Skin epidermis (tissue), 12 donors: ENCODE results near the gene FAM193B.
A peak's percentile ranks its signal among the peaks of the same experiment; 100 is the strongest.
"Not testable (repeated sequence)": the region's sequence is repeated elsewhere in the genome, so short reads cannot be mapped to it uniquely, and the experiment has no call there.

Experiments
- H3K27ac ChIP-seq, 21 experiments: fragments of 200-600 bp; sonication (generic) in 11 of 21; one replicate each; pipeline ENCODE4 v1.5.0; 2020; ENCODE audit warnings: mild to moderate bottlenecking in 3 of 21, inconsistent platforms in 2 of 21, moderate library complexity in 2 of 21
- H3K4me3 ChIP-seq, 7 experiments: fragments of 200-600 bp; sonication (generic) in 2 of 7; one replicate each; pipeline ENCODE4 v1.5.0; 2020; ENCODE audit warnings: inconsistent platforms in 2 of 7, mild to moderate bottlenecking in 2 of 7, moderate library complexity in 1 of 7

Gene FAM193B

DNA sequence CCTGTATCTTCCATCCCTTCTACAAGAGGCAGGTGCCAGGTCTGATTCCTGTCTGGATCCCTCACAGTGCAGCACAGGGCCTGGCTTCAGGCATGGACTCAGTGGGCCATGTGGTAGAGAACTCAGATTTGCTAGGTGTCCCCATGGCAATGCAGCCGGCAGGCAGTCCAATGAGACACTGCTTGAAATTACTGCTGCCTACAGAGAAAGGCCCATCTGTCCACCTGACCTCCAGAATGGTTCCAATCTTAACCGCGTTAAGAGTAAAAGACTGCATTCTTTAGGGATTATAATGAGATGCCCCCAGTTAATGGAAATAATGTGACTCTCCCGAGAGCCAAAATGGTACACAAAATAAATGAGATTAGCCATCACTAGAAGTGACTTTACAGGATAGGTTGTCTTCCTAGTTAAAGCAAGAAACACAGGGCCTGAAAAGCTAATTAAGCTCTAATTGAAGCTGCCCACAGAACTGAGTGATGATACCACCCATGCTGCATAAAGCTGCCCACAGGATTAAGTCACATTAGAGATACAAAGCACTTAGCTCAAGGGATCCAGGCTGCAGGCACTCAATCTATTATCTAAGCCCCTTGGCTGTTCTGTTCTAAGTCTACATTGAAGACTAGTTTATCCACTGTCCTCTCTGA, 11.4 kb downstream of the FAM193B start:
- no peak overlapping the region for H3K27ac ChIP-seq
- H3K4me3 ChIP-seq, result no peak overlapping the region

DNA sequence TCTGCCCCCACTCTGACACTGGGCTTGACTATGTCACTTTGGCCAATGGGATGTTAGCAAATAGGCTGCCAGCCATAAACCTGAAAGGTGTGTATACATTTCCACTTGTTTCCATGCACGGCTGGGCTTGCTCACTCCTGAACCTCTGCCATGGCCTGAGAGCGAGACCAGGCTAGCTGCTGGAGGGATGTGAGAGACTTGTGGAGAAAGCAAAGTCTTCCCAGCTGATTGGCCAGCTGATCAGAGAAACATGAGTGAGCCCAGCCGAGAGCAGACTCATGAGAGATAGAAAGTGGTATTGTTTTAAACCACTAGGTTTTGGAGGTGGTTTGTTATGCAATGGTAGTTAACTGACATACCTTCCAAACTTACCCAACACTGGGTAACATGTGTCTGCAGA, 13.9 kb downstream of the FAM193B start:
- Histone ChIP-seq H3K27ac (peak overlapping the region in 14 of 21 experiments; percentile 0 to 68 (median 46)), H3K4me3 (no peak overlapping the region)

DNA sequence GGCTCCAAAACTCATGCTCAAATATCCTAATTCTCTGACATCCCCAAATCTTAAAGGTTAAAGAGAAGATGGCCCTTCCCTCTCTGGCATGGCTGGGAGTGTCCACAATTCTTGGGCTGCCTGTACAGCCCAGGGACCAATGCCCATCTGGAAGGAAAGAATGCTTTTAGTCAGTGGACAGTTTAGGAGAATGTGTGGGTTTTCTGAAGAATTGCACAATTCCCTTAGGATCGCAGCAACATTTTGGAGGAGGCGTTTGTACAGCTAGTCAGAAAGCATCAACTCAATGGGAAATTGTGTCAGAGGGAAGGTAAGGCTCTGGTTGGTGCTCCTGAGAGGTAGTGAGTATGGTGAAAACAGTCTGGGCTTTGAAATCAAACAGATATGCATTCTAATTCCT, 15.0 kb downstream of the FAM193B start:
- Histone ChIP-seq H3K27ac (peak overlapping the region in 19 of 21 experiments; percentile 3 to 76 (median 53)), H3K4me3 (no peak overlapping the region)

DNA sequence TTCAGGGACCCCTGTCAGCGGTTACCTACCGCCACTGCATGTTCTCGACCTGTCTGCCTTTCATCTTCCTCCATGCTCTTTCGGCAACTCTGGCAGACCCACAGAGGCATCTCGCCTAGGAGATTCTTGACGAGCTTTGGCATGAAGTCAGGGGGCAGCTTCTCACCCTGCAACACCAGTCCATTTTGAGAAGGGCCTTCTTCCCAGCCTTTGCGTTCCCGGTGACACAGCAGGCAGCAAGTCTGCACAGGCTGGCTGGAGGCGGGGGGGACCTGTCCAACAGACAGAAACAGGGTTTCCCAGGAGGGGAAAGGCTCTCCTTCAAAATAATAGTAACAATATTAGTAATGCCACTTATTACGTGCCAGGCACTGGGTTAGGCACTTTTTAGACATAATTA, 15.5 kb downstream of the FAM193B start:
- H3K4me3 ChIP-seq, result no peak overlapping the region
- H3K27ac ChIP-seq, result peak overlapping the region in 20 of 21 experiments; percentile 13 to 76 (median 58)

DNA sequence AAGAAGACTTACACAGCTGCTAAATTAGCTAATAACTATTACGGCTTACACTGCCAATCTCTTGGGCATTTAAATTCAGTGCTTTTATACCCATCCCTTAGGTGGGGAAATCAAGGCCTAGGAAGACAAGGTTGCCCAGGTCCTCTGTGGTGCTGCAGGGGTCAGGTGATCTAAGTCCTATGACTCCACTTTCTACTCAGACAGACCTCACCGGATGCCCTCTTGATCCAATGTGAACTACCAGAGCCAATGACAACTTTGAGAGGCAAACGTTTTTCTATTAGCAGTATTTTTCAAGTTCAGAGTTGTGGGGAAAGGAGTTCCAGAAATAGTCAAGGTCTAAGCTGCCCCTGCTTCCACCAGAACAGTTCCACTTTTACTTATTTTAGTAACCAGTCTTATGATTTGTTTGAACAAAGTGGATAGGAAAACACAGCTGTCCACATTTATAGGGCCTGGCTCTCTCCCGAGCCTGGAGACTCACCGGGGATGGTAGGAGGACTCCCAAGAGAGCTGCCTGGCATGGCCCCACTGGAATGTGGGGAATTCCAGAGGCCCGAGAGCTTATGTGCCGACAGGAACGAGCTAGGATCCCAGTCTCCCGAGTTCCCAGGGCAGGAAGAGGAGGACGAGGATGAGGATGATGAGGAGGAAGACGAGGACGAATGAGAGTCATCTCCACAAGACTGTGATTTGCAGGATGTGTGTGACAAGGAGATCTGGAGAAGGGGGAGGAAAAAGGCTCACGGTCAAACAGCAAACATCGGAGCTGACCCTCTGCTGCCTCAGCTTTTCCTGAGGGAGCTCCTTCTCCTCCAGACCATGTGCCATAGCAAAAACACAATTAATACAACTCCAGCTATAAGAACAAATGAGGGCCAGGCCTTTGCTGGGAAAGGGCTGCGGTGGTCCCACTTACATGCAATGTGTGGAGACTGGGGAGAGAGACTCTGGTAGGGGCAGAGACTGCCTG, 16.7 kb downstream of the FAM193B start:
- Histone ChIP-seq H3K27ac (peak overlapping the region in 20 of 21 experiments; percentile 1 to 76 (median 58)), H3K4me3 (no peak overlapping the region)

DNA sequence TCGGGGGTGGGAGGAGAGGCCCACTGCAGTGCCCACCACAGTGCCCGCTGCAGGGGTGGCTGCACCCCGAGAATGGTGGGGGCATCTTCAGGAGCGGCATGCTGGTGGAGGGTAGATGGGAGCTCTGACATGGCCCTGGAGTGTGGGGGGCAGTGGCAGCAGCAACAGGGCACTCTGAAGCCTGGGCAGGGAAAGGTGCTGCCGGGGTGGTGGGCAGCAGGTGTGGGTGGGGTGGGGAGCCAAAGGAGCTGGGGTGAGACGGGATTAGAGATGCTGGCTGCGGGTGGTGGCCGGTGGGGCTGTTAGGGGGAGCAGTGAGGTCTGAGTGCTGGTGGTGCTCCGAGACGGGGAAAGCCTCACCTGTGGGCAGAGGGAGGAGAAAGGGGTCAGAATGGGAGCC, 18.0 kb downstream of the FAM193B start:
- H3K27ac ChIP-seq, result peak overlapping the region in 2 of 21 experiments; percentile 35 to 48

DNA sequence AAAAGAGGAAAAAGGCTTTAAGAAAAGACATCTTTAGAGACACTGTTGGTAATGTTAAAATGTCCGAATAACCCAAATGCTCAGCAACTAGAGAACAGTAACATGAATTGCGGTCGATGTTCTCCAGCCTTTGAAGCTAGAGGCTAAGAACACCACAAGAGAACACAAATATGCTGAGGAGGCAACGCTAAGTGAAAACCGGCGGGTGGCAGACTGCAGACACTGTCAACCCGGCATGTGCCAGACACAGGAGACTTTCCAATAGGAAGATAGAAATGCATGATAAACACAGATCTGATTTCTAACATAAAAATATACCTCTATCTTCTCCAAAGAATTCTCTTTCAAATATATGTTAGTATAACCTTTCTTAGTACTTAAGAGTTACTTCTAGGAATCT, 19.2 kb downstream of the FAM193B start:
- Histone ChIP-seq H3K4me3 (no peak overlapping the region), H3K27ac (no peak overlapping the region)

More for the DNA sequence above, 18.0 kb downstream of the FAM193B start:
- H3K4me3 ChIP-seq, result no peak overlapping the region

DNA sequence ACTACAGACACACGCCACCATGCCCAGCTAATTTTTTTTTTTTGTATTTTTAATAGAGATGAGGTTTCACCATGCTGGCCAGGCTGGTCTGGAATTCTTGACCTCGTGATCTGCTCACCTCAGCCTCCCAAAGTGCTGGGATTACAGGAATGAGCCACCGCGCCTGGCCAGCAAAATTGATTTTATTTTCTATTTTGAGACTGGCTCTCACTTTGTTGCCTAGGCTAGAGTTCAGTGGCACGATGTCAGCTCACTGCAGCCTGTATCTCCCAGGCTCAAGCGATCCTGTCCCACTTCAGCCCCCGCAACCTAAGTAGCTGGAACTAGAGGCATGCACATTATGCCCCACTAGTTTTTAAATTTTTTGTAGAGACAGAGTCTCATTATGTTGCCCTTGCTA, 19.9 kb downstream of the FAM193B start:
- not testable (repeated sequence) for H3K27ac ChIP-seq, H3K4me3 ChIP-seq

DNA sequence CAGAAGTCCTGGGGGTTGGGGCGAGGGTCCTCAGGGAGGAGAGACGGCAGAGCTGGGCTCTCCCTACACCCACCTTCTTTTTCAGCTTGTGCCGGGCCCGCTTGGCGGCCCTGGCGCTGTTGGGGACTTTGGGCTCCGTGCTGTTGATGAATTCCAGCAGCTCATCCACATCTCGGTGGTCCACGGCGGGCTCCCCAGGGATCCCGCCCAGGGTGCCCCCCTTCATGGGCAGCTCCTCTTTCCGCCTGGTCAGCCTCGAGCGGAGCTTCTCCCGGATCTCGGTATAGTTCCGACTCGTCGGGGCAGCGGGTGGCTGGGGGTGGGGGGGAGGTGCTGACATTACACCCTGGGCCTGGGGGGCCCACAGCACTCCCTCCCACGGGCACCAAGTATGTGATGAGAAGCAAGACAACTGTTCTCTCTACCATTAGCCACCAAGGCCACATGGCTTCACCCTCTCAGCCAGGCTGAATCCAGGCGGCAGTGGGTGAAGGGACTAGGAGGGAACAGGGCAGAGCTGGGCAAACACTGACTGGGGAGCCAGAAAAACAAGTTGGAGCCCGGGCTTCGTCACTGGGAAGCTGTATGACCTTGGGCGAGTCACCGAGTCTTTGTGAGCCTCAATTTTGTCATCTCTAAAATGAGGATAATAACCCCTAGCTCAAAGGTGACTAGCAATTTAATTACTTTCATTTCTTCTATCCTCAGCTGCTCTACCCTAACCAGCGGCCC, 23.0 kb downstream of the FAM193B start:
- H3K4me3 ChIP-seq, result no peak overlapping the region
- H3K27ac ChIP-seq, result peak overlapping the region in 18 of 21 experiments; percentile 31 to 86 (median 61)

DNA sequence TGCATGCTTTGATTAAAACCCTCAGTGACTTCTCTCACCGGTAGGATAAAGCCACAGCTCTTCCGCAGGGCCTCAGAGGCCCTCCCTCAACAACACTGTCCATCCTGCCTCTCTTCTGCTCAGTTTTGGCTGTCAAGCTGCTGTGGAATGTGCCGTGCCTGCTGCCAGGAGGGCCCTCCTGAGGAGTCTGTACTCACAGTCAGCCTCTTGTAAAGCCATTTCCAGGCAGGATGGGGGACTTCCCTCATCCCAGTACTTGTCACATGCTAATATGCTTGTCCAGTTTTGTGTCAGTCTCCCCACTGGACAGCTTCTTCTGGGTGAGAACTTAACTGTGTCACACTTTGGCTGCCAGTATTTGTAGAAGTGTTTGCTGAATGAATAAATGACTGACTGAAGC, 23.7 kb downstream of the FAM193B start:
- Histone ChIP-seq H3K27ac (peak overlapping the region in 18 of 21 experiments; percentile 26 to 86 (median 64)), H3K4me3 (no peak overlapping the region)

DNA sequence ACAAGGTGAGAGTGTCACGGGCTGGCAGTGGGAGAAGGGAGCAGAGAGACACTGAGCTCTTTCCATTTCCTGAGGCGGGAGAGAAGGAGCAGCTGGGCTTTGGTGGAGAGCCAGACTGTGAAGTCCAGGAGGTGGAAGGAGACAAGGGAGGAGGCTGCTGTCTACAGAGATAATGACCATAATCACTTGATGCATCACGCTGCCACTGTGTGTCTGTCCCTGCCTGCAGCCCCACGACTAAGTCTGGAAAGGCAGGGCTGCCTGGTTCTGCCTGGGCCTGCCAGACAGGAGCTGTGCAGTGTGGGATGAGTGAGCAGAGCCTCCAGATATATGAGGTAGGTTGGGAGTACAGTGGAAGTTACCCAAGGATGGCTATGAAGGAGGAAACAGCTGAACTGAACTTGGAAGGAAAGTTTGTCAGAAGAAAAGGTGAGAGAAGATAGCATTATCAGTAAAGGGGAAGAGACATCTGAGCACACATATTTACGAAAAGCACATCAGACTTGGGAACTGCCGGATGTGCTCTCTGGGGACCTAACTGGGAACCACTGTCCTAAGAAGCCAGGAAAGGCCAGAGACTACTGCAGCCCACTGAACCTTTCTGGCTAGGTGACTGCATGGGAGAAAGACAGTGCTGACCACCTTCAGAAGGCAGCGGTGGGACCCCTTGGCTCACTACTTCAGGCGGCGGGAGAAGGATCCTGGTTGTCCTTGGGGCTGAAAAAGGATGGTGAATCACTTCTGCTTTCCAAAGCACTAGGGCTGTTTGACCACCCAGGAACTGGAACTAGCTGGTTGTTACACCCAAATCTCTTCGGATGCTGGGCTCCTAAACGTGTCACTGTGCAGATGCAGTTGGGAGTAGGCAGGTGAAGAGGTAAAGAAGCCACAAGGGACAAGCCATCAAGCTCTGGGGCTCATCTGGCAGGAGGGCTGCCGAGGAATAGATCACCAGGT, 24.8 kb downstream of the FAM193B start:
- Histone ChIP-seq H3K27ac (peak overlapping the region in 16 of 21 experiments; percentile 18 to 86 (median 66)), H3K4me3 (no peak overlapping the region)

DNA sequence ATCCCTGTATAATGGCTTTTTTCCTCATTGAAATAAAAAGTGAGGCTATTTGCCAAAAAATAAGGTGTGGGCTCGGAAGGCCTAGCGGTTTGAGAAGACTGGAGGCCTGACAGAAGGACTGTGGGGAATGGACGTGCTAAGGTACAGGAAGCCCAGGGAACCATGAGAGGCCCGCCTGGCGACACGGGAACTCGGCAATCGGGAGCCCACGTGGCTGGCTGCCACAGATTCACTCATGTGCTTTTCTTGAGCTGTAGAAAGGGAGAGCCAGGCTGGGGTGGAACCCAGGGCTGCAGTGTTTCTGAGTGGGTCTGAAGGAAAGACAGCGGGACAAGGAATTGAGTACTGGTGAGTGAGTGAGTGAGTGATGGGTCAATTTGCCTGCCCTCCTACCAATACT, 25.7 kb downstream of the FAM193B start:
- Histone ChIP-seq H3K27ac (peak overlapping the region in 11 of 21 experiments; percentile 5 to 86 (median 60)), H3K4me3 (no peak overlapping the region)

DNA sequence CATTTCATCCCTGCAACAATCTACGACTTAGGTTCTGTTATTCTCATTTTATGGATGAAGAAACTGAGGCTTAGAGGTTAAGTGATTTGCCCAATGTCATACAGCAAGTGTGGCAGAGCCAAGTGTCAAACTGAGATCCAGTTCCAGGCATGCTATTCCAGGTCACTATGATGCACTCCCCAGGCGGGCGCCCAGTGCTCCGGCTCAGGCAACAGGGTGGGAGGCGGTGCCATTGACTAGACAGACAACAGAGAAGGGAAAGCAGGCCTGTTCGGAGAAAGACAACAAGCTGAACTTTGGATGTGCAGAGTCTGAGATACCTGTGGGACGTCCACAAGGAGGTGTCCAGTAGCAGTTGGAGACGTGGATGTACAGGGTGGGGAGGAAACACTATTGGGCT, 26.8 kb downstream of the FAM193B start:
- Histone ChIP-seq H3K27ac (peak overlapping the region in 1 of 21 experiments; percentile 49), H3K4me3 (no peak overlapping the region)

DNA sequence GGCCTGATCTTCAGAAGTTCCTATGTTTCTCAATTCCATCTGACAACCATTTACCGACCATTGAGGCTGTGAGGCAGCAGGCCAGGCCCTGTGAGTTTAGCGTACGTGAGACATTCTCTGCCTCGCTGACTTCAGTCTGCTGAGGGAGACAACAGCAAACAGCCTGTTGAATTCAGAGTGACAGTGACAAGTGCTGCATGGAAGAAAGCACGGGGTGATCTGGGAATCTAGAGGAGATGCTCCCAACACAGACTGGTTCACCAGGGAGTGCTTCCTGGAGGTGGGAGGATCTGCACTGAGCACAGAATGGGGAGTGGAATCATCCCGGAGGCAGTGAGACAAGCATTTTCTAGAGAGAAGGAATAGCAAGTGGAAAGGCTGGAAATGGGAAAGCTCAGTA, 27.6 kb downstream of the FAM193B start:
- H3K4me3 ChIP-seq, result no peak overlapping the region
- H3K27ac ChIP-seq, result no peak overlapping the region

DNA sequence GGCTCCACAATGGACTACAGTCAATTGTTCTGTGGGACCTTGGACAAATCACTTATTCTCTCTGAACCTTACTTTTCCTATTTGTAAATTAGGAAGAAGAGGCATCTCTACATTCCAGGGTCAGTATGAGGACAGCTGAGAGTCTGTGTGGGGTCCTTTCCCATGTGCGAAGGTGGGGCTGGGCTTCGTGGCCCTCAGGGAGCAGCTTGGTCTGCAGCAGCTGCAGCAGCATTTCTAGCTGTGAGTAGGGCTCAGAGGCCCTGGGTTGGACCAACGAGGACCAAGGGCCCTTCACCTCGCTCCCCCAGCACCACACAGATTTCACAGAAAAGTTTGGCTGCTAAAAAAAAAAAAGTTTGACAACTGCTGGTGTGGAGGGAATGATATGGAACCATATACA, 28.2 kb downstream of the FAM193B start:
- Histone ChIP-seq H3K4me3 (no peak overlapping the region), H3K27ac (no peak overlapping the region)

DNA sequence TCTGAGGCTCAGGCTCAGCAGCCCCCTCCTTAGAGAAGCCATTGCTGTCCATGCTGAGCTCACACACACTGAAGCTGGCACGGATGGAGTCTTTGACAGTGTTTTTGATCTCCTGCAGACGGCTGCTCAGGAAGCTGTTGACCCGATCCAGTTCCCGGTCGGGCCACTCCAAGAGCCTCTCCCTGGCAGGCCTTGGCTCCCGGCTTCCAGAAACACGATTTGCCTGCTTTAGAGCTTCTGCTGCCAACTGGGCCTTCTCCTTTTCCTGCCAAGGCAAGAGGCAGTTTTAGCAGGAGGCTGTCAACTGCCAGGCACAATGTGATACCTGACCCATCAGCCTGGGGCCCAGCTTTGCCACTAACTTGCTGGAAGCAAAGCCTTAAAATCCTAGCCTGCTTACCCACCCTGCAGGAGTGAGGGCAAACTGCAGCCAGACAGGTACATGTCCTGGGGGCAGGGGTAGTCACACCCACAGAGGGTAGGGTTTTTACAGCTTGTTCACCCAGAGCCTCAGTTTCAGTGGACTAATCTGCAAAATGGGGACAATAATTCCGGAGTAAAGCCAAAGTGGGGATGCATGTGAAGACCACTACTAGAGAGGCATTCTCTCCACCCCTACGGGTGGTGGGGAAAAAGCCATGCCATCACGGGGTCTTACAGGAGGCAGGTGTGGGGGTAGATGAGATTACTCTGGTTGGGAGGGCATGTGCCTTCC, 29.3 kb downstream of the FAM193B start:
- Histone ChIP-seq H3K27ac (peak overlapping the region in 5 of 21 experiments; percentile 6 to 39 (median 29)), H3K4me3 (no peak overlapping the region)

DNA sequence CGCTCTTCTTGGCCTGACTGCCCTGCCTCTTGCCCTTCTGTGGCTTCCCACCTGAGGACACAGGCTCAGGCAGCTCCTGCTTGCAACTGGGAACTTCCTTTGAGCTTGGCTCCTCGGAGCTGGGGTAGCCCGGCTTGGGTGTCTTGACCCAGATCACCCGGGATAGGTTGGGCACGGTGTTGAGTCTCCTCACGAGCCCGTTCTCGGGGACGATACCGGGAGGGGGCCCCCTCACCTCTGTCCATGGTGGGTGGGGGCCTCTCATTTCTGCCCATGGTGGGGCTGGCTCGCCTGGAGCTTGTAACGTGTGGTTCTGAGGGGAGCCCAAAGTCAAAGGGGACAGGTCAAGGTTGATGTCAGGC, 29.8 kb downstream of the FAM193B start:
- Histone ChIP-seq H3K4me3 (no peak overlapping the region), H3K27ac (peak overlapping the region in 6 of 21 experiments; percentile 6 to 39 (median 30))
